ENCODE data around the gene PIAS2.

DNA sequence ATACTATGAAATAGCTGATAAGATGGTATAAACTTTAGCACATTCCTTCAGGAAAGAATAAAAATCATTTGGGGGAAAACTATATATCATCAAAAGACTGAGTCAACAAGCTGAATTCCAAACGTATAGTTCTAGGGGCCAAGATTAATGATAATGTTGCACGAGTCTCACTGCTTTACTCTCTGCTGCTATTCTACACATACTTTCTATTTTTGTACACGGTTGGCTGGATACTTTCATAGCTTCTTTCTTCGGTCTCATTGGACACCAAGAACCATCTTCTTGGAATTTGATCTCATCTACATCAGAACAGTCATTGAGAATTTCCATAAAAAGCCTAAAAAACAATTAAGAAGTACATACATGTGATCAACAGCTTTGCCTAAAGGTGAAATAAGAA lies 87.8 kb downstream of the PIAS2 start:
- TF ChIP-seq POLR2A (IDR thresholded peaks at IDR 0.05; ENCODE audit: low read depth, low read length) (no peak), POLR2AphosphoS5 (IDR thresholded peaks at IDR 0.05; ENCODE audit: low read depth, low read length) (no peak), TAF1 (IDR thresholded peaks at IDR 0.05; ENCODE audit: borderline replicate concordance, low read depth, low read length) (no peak)

All from GM12892 (cell line).